Measurements from ENCODE around the gene SLC1A7.

SLC1A7 gene

DNA sequence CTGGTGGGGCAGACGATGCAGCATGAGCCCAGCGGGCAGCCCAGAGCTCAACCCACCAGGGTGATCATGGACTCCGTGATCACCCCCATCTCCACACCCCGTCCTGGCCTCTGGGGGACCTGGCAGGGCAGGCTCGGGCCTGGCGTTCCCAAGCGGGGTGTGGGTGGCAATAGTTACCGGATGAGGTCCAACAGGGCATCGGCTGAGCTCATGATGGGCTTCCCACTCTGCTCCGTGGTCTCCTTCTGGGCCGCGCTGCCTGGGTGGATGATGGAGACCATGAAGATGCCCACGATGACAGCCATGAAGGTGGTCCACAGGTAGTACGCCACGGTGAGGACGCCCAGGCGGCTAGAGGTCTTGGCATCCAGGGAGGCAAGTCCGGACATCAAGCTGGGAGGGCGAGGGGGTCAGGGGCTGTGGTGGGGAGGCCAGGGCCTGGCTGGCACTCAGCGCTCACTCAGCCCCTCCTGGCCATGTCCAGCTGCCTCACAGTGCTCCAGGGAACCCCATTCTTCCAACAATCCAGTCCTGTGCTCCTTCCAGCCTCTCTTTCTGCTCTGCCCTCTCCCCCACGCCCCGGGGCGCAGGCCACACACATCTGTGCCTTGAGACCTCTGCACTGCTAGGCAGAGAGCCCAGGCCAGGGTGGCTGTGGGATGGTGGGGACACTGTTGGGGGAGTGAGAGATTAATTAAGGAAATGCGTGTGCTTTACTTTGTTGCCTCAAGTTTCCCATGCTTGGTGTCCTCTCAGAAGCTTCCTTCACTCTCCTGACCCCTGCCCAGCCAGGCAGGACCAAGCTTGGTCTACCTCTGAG, 27.6 kb downstream of the SLC1A7 start:
- DNase-seq, result no peak

DNA sequence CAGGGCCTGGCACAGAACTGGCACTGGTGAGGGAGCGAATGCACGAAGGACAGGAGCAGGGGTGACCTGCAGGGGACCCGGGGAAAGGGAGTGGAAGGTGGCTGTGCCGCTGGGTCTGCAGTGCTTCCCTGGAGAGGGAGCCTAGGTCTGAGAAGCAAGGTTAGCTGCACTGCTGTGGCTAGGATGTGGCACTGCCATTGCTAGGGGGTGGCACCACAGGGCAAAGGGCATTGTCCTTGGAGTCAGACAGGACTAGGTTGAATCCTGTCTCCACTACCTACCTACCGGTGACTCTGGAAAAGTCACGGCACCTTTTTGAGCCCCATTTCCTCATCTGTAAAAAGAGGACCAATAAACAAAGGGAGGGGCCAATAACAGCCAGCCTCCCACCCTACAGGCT, 28.3 kb downstream of the SLC1A7 start:
- no peak for DNase-seq

- DNase-seq, result no peak
Measured at GRCh38 chr1:53112861-53113260, 29.6 kb downstream of the SLC1A7 start.

DNA sequence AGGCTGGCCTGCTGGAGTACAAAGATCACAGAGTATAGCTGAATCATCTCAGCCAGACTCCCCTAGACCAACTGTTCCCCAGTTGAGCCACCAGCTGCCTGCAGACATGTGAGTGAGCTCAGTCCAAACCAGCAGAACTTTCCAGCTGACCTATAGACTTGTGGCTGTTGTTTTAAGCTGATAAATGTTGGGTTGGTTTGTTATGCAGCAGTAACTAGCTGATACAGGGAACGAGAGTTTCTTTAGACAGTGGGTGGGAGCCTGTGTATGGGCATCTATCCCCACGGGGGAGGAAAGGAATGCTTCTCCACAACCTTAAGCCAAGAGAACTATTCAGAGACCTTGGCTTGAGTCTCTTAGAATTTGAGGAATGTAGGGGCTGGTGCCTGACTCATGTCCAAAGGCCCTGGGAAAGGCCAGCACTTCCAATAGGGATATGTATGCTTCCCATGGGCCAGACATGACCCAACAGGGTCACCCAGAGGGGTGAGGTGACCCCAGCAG, 30.1 kb downstream of the SLC1A7 start:
- no peak for DNase-seq

GRCh38 chr1:53111693-53112092, 30.7 kb downstream of the SLC1A7 start:
- DNase-seq, result no peak

GRCh38 chr1:53111073-53111556, 31.3 kb downstream of the SLC1A7 start:
- no peak for DNase-seq

- DNase-seq, result no peak
Measured at GRCh38 chr1:53110370-53111072, 31.9 kb downstream of the SLC1A7 start.

DNA sequence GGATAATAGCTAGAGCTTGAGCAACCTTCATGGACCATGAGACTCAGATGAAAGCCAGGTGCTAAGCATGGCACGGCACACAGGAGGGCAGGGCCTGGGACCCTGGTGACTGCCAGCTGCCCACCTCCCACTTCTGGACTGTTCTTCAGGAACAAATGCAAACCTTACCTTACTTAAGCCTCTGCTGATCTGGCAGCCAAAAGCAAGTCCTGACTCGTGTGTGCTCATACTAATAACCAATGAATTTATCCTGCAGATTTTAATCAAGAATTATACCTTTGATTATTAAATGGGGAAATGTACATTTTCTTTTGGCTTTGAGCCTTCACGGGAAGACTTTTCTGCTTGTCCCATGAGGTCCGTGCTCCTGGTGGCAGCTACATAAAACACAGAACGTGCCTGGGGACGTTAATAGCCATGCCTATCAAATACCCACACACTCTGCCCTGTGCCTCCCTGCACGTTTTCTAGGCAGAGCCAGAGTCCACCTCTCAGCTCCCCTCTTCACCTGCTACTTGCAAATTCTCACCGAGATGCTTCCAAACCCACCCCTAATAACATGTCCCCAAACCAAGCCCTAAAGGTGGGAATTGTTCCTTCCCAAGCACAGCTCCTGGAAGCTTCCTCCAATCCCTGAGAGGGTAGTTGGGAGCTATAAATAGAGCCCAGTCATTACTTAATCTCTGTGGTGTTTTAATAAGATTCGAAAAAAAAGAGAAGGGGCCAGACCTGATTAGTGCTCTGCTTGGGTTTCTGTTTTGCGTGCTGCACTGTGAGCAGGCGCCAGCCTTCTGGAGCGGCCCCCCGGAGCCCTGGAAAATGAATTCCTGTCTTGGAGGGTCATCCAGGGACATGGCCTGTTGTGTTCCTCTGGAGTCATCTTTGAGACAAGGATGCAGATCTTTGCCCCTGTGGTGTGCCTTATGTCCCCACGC, 33.5 kb downstream of the SLC1A7 start:
- no peak for DNase-seq

- DNase-seq, result no peak
Measured at GRCh38 chr1:53107570-53108322, 34.7 kb downstream of the SLC1A7 start.

GRCh38 chr1:53107090-53107489, 35.3 kb downstream of the SLC1A7 start:
- no peak for DNase-seq

GRCh38 chr1:53104289-53104913, 38.0 kb downstream of the SLC1A7 start:
- no peak for DNase-seq

DNA sequence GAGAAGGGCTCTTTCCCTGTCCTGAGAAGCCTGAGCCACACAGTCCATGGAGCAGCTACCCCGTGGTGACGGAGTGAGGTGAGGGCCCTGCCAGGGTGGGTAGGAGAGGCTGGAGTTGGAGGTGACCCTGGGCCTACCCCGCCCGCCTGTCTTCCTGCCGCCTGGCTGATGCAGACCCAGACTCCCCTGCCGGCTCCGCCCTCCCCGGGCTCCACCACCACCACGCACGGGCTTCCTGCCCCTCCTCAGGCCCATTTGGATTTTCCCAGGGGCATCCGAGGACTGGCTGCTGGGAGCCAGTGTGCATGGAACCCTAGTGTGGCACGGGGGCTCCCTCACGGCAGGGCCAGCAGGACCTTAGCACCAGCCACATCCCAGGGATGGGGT, 47.9 kb downstream of the SLC1A7 start:
- no peak for DNase-seq

DNA sequence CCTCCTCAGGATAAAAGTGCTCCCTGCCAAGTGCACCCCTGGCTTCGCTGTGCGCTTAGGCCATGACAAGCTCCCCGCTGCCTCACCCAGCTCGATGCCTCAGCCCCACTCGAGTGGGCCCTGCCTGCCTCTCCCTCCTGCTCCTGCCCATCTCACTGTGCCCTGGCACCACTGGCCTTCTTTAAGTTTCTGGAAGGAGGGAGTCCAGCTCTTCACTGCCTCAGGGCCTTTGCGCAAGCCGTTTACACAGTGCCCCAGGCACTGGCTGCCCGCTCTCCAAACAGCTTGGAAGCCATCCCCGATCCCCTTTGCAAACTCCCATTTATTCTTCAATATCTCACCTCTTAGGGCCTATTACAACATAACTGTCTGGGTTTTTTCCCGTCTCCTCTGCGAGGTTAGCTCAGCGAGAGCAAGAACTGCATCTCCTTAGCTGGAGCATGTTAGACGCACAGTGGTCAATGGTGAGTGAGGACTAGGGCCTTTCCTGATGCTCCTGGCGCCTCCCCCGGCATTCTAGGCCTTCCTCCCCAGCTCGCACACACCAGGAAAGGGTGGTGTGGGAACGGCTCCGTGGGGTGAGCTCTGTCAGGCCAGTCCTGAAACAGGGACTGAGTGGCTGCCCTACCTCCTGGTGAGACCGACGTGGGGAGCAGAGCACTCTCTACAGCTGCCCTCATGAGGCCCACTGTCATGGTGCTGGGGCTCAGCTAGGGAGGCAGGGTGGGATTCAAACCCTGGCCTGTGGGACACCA, 48.5 kb downstream of the SLC1A7 start:
- no peak for DNase-seq

- no peak for DNase-seq
Measured at GRCh38 chr1:53093451-53093754, 49.0 kb downstream of the SLC1A7 start.

DNA sequence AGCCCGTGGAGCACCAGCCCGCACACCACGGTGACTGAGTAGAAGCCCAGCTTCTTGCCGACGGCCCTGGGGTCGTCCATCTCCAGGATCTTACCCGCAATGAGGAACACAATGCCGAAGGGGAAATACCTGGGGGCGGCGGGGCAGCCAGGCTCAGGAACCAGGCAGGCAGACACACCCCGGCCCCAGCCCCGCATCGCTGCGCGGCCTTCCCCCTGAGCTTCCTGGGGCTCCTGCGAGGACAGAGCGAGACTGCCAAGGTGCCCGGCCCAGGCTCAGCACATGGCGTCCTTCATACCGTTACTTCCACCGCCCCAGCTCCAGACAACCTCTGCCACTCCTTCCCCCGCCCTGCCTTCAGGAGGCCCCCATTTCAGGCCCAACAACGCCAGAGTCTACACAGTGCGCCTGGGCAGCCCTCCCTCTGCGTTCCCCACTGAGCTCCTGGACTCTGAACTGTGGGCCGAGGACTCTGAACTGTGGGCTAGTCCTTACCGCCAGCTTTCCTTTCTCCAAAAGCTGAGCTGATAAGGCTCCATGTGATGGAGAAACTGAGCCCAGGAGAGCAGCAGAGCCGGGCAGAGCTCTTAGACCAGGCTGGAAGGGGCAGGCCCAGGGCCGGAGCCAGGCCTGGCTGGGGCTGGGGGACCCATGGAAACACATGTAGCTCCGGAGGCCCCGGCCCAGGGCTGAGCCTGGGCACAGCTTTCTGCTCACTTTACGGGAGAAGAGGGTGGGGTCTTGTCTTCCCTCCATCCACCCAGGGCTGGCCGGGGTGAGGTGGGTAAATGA, 49.6 kb downstream of the SLC1A7 start:
- no peak for DNase-seq

DNA sequence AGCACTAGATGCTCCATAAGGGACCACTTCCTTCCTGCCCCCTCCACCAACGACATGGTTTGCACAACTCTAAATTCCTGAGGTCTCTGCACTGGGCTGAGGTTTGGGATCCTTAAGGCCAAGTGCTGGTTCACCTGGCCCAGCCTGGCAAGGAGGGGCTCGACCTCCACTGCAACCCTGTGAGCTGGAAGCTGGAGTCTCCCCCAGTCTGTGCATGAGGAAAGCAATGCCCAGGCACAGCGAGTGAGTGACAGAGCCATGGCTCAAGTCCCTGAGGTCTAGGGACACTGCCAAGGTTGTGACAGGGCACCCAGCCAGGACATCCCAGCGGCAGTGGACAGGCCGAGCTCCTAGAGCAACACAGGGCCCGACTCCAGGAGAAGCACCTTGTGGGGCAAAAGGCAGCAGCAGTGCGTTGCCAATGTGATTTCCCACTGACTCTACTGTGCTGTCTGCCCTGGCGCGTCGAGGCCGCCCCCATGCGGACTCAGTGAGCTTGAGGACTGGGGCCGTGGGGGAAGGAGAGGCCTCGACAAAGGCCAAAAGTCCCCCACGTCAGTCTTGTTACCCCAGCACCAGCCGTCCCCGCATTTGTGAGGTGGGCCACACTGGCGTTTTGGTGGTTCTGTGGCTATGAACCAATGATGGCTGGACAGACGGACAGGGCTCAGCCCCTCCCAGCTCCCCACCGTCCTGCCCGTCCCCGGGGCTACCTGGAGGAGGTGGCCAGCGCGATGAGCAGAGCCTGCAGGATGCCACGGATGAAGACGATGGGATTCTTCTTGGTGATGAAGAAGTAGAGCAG, 50.4 kb downstream of the SLC1A7 start:
- no peak for DNase-seq

GRCh38 chr1:53090227-53091147, 52.0 kb downstream of the SLC1A7 start:
- DNase-seq, result no peak
